Measurements from ENCODE around the gene CTNNA3. TPM values are rescaled to one million over a fixed set of nuclear protein-coding genes. Genes with fewer than 3 reads are reported as not detected.

The CTNNA3 gene
- total RNA-seq, 6 donors from 2014 or later, result 0.20 to 2.0 TPM; not detected in 4

GRCh38 chr10:67471022-67471421, 225.0 kb downstream of the CTNNA3 start:
- no peak overlapping the region for H3K4me3 ChIP-seq

GRCh38 chr10:67464278-67464677, 231.7 kb downstream of the CTNNA3 start:
- no peaks in the 10 kb centered on the region for H3K36me3 ChIP-seq
- no peak overlapping the region for H3K4me3 ChIP-seq
- no peaks in the 10 kb centered on the region for H3K9me3 ChIP-seq
- 88 to 93% methylated on average over 3 of the region's 3 CpGs for WGBS, 2 donors
- H3K27me3 ChIP-seq, result no peaks in the 10 kb centered on the region
- no peaks in the 10 kb centered on the region for H3K4me1 ChIP-seq
- no peak for DNase-seq
- TF ChIP-seq POLR2A (IDR thresholded peaks at IDR 0.05) (no peak), EP300 (IDR thresholded peaks at IDR 0.05) (no peak), CTCF (IDR thresholded peaks at IDR 0.05) (no peak), POLR2AphosphoS5 (IDR thresholded peaks at IDR 0.05) (no peak)
- no peak overlapping the region for H3K27ac ChIP-seq
- no peak for ATAC-seq (ENCODE audit: low FRiP score in 2 of 2)

More at GRCh38 chr10:67471022-67471421, 225.0 kb downstream of the CTNNA3 start:
- 79 to 88% methylated on average over 3 of the region's 3 CpGs for WGBS, 2 donors
- Histone ChIP-seq H3K4me1 (no peaks in the 10 kb centered on the region), H3K27me3 (no peaks in the 10 kb centered on the region), H3K36me3 (no peaks in the 10 kb centered on the region), H3K27ac (no peak overlapping the region), H3K9me3 (no peaks in the 10 kb centered on the region)
- TF ChIP-seq CTCF (IDR thresholded peaks at IDR 0.05) (no peak), POLR2A (IDR thresholded peaks at IDR 0.05) (no peak), POLR2AphosphoS5 (IDR thresholded peaks at IDR 0.05) (no peak), EP300 (IDR thresholded peaks at IDR 0.05) (no peak)
- ATAC-seq (ENCODE audit: low FRiP score in 2 of 2) (no peak), DNase-seq (no peak)

GRCh38 chr10:67452892-67453291, 243.1 kb downstream of the CTNNA3 start:
- Histone ChIP-seq H3K9me3 (no peaks in the 10 kb centered on the region), H3K27ac (no peak overlapping the region), H3K27me3 (no peaks in the 10 kb centered on the region), H3K4me3 (no peak overlapping the region), H3K4me1 (no peaks in the 10 kb centered on the region), H3K36me3 (no peaks in the 10 kb centered on the region)
- no peak for TF ChIP-seq CTCF (IDR thresholded peaks at IDR 0.05)
- no peak for TF ChIP-seq POLR2AphosphoS5 (IDR thresholded peaks at IDR 0.05)
- no peak for TF ChIP-seq EP300 (IDR thresholded peaks at IDR 0.05)
- no peak for TF ChIP-seq POLR2A (IDR thresholded peaks at IDR 0.05)
- no peak for DNase-seq
- WGBS, 2 donors, result 40 to 71% methylated on average over 1 of the region's 1 CpG
- no peak for ATAC-seq (ENCODE audit: low FRiP score in 2 of 2)

GRCh38 chr10:67438605-67439304, 257.2 kb downstream of the CTNNA3 start:
- H3K4me3 ChIP-seq, result no peak overlapping the region
- ATAC-seq (ENCODE audit: low FRiP score in 2 of 2), result no peak
- TF ChIP-seq POLR2A (IDR thresholded peaks at IDR 0.05) (no peak), CTCF (IDR thresholded peaks at IDR 0.05) (no peak), EP300 (IDR thresholded peaks at IDR 0.05) (no peak), POLR2AphosphoS5 (IDR thresholded peaks at IDR 0.05) (no peak)
- H3K27me3 ChIP-seq, result no peaks in the 10 kb centered on the region
- peaks cover 0 to 4% (median 0%) of the 10 kb centered on the region in 4 donors for H3K9me3 ChIP-seq
- no peak for DNase-seq
- no peaks in the 10 kb centered on the region for H3K4me1 ChIP-seq
- WGBS, 2 donors, result 50 to 58% methylated on average over 3 to 4 of the region's 4 CpGs
- no peak overlapping the region for H3K27ac ChIP-seq
- H3K36me3 ChIP-seq, result no peaks in the 10 kb centered on the region

- no peaks in the 10 kb centered on the region for H3K27me3 ChIP-seq
- ATAC-seq (ENCODE audit: low FRiP score in 2 of 2), result no peak
- no peaks in the 10 kb centered on the region for H3K9me3 ChIP-seq
- H3K27ac ChIP-seq, result no peak overlapping the region
- H3K36me3 ChIP-seq, result no peaks in the 10 kb centered on the region
- DNase-seq, result no peak
- WGBS, 2 donors, result 70% methylated on average over 2 of the region's 2 CpGs
- no peaks in the 10 kb centered on the region for H3K4me1 ChIP-seq
- TF ChIP-seq EP300 (IDR thresholded peaks at IDR 0.05), result no peak
- no peak for TF ChIP-seq CTCF (IDR thresholded peaks at IDR 0.05)
- TF ChIP-seq POLR2AphosphoS5 (IDR thresholded peaks at IDR 0.05), result no peak
- TF ChIP-seq POLR2A (IDR thresholded peaks at IDR 0.05), result no peak
- no peak overlapping the region for H3K4me3 ChIP-seq
Measured at GRCh38 chr10:67433276-67433675, 262.7 kb downstream of the CTNNA3 start.

Data from upper lobe of left lung (tissue), 6 donors.